Activated CD4-positive, CD25-positive, alpha-beta regulatory T cell treated with anti-CD3 and anti-CD28 coated beads, Interleukin-2, amount 50 U/mL, for 72 hours (primary cell): ENCODE data around the gene CDH18.

ENCODE experiments used
- DNase-seq: peaks from one replicate; pipeline ENCODE4 v3.0.0; 2021

CDH18 gene

GRCh38 chr5:19928562-19929421, 59.2 kb downstream of the CDH18 start:
- DNase-seq = no peak

- DNase-seq = no peak
Measured at GRCh38 chr5:19927919-19928318, 60.1 kb downstream of the CDH18 start.

GRCh38 chr5:19927170-19927569, 60.8 kb downstream of the CDH18 start:
- DNase-seq = no peak

- DNase-seq = no peak
Measured at GRCh38 chr5:19923742-19924141, 64.3 kb downstream of the CDH18 start.

- no peak for DNase-seq
Measured at GRCh38 chr5:19920761-19921160, 67.2 kb downstream of the CDH18 start.

GRCh38 chr5:19918780-19919179, 69.2 kb downstream of the CDH18 start:
- no peak for DNase-seq

GRCh38 chr5:19917588-19918122, 70.3 kb downstream of the CDH18 start:
- DNase-seq = no peak

GRCh38 chr5:19910136-19910535, 77.9 kb downstream of the CDH18 start:
- DNase-seq = no peak

GRCh38 chr5:19904766-19905165, 83.2 kb downstream of the CDH18 start:
- no peak for DNase-seq

GRCh38 chr5:19903611-19904010, 84.4 kb downstream of the CDH18 start:
- no peak for DNase-seq

GRCh38 chr5:19902316-19902934, 85.6 kb downstream of the CDH18 start:
- no peak for DNase-seq

GRCh38 chr5:19900269-19900668, 87.7 kb downstream of the CDH18 start:
- no peak for DNase-seq

- DNase-seq = no peak
Measured at GRCh38 chr5:19891658-19892057, 96.3 kb downstream of the CDH18 start.

GRCh38 chr5:19886123-19886917, 101.7 kb downstream of the CDH18 start:
- no peak for DNase-seq

GRCh38 chr5:19885040-19885824, 102.8 kb downstream of the CDH18 start:
- DNase-seq = no peak

- DNase-seq = no peak
Measured at GRCh38 chr5:19880859-19881436, 107.1 kb downstream of the CDH18 start.

GRCh38 chr5:19880458-19880857, 107.5 kb downstream of the CDH18 start:
- DNase-seq = no peak

- DNase-seq = no peak
Measured at GRCh38 chr5:19874811-19875210, 113.2 kb downstream of the CDH18 start.

- no peak for DNase-seq
Measured at GRCh38 chr5:19866090-19866450, 121.9 kb downstream of the CDH18 start.

- no peak for DNase-seq
Measured at GRCh38 chr5:19865336-19866089, 122.5 kb downstream of the CDH18 start.

GRCh38 chr5:19862711-19863110, 125.3 kb downstream of the CDH18 start:
- no peak for DNase-seq
